GM19328 (cell line): ENCODE measurements around the gene ANKRD39.
"Not testable (repeated sequence)": the region's sequence is repeated elsewhere in the genome, so short reads cannot be mapped to it uniquely, and the experiment has no call there.

ENCODE experiments used
- ATAC-seq: cut with Tn5 transposase; IDR thresholded peaks from one replicate; pipeline ENCODE4 v1.9.1; 2021; ENCODE audit warnings: mild to moderate bottlenecking, moderate library complexity; ENCODE audit not compliant: unreplicated experiment

Gene ANKRD39, protein sequence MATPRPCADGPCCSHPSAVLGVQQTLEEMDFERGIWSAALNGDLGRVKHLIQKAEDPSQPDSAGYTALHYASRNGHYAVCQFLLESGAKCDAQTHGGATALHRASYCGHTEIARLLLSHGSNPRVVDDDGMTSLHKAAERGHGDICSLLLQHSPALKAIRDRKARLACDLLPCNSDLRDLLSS

DNA sequence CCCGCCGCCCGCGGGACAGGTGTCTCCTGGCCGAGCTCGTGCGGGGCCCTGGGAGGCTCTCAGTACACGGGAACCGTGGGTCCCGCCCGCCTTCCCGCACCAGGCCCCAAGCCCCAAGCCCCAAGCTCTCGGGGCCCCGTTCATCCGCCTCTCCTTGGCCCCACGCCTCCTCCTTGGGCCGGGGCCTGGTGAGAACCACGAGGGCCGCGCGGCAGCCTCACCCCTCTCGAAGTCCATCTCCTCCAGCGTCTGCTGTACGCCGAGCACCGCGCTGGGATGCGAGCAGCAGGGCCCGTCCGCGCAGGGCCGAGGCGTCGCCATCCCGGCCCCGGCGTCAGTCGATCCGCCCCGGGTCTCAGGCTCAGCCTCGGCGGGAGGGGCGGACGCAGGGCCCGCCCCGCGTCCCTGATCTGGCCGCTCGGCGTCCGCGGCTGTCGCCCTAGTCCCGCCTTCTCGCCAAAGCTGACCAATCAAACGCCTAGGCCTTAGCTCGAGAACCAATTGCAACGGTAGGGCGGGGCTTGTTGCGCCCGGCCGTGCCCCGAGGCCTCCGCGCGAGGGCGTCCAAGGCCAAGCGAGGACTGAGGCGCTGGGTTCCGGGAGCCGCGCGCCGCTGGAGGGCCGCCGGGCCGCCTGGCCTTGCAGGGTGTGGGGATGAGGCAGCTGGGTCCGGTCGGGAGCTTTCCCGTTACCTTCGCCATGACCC, at the start of gene ANKRD39:
ANKRD39 (minus strand) TSS at position 350 of the 706 bp plus-strand sequence; CDS start at position 321, 29 bp downstream.
- peak; percentile 94 for ATAC-seq

DNA sequence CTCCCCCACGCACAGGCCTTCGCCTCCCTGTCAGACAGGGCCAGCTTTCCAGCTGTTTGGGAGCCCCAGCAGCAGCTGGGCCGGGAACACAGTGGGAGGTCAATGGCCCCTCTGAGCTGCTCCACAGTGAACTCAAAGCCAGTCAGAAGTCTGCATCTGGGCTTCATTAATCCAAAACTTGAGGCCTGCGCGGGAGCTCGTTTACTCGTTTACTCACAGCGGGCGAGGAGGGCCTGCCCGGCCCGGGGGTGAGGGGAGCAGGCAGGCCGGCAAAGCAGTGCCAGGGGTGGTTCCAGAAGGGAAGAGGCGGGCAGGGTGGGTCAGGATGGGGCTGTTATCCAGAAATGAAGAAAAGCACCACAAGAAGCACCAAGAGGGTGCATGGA, 48.9 kb upstream of the ANKRD39 start:
- ATAC-seq: no peak

DNA sequence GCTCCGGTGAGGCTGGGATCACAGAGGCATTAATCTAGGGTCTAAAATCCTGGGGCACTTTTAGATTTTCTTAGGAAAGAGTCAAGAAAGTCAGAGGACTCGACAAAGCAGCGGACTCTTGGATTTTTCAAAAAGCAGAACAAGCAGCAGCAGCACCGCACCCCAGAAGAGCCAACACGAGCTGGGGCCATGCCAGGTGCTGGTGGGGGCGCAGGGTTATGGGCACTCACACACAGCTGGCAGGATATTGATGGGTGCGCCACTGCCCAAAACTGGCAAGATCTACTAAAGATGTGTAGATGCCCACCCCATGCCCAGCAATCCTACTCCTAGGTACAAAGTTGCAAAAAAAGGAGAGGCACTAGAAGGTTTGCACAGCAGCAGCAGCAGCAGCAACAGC, 46.0 kb upstream of the ANKRD39 start:
- ATAC-seq: no peak

DNA sequence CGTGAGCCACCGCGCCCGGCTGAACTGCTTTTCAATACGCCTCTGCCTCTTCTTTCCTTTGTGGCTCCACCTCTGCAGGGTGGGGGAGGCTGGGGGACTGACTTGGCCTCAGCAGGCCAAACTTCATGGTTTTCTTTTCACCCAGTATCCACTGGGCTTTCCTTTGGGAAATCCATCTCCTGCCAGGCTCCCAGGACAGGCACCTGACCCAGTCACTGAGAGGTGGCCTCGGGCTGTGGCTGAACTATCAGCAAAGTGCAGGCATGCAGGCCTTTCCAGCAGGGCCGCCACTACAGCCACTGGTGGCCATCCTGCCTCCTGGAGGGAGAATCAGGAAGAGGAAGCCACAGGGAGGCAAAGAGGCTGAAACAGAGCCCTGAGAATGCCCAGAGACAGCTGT, 45.5 kb upstream of the ANKRD39 start:
- no peak for ATAC-seq

DNA sequence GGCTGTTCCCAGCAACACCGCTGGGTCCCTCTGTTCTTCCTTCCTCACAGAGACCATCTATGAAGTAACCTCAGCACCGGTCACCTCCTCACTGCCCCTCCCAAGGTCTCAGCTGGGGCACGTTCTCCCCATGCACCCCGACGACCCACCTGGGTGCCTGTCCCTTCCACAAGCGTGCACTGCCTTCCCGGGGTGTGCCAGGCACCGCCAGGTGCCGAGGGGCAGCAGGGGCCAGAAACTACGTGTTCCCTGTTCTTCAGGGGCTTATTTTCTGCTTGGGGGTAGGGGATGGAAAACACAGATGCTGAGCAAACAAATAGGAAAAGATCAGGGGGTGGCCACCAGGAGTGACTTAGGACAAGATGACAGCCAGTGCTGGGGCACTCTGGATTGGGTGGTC, 42.4 kb upstream of the ANKRD39 start:
- no peak for ATAC-seq

DNA sequence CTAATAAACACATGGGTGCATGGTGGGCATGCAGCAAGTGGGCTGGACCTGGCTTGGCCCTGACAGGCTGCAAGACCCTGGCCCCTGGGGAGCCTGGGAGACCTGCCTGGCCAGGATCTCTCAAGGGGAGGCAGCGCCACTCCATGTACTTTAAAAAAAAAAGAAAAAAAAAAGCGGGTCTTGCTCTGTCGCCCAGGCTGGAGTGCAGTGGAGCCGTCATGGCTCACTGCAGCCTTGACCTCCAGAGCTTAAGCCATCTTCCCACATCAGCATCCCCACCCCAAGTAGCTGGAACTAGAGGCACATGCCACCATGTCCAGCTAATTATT, 41.6 kb upstream of the ANKRD39 start:
- ATAC-seq: no peak

DNA sequence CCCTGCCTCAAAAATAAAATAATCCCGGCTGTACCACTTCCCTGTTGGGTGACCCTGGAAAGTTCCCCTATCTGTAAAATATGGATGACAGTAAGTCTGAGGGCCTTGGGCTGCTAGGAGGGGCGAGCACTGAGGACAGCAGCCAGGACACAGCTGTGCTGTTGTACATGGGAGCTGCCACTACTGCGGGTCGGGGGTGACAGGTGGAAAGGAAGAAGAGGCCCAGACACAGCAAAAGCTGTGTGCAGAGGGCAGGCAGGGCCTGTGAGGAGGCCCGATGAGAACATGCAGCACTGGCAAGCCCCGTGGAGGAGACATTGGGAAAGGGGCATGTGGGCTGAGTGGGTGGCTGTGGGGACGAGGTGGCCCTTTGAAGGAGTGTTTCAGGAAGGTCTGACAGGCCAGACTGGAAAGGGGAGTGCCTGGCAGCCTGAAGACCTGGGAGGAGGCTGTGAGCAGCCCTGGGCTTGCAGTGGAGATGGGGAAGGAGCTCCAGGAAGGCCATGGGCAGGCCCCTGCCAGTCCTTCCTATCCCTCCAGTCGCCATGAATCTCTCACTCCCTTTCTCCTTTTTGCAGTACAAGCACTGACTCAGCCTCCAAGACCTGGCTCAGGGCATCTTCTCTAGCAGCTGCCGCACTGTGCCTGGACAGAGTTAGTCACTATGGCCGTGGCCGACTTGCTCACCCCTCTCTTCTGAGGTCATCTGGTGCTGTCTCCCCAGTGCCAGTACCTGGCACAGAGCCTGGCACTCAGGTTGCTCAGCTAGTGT, 41.0 kb upstream of the ANKRD39 start:
- no peak for ATAC-seq

DNA sequence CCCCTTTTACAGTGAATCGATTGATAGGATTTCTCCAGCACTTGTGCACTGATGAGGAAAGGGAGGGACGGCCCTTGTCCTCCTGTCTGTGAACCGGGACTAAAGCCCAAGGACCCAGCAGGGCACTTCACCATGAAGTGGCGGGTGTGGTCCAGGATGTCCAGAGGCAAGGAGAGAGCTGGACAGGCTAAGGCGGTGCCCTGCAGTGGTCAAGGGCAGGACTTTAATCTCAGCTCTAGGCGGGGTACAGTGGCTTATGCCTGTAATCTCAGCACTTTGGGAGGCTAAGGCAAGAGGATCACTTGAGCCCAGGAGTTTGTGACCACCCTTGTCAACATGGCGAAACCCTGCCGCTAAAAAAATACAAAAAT, 40.3 kb upstream of the ANKRD39 start:
- ATAC-seq: no peak

DNA sequence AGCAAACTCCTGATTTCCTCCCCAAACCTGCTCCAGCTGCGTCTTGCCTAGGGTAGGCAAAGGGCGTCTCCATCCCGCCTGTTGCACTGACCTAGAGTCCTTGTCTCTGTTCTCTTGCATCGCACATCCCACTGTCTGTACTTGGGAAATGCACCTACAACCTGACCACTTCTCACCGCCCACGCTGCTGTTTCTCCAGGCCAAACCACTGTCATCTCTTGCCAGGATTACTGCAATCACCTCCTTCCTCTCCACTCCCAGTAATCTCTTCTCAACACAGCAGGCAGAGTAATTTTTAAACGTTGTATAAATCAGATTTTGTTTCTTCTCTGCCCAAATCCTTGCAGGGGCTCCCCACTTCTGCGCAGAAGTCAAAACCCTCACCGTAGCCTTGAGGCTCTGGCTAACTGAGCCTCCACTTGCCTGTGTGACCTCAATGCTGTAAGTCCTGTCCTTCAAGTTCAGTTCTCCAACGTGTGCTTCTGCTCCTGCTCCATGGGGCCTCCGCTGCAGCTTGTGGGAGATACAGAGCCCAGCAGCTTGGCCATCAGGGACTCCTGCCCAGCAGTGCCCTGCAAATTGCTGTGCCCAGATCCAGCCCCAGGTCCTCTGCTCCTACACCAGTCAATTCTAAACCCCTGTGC, 39.8 kb upstream of the ANKRD39 start:
- ATAC-seq: no peak

DNA sequence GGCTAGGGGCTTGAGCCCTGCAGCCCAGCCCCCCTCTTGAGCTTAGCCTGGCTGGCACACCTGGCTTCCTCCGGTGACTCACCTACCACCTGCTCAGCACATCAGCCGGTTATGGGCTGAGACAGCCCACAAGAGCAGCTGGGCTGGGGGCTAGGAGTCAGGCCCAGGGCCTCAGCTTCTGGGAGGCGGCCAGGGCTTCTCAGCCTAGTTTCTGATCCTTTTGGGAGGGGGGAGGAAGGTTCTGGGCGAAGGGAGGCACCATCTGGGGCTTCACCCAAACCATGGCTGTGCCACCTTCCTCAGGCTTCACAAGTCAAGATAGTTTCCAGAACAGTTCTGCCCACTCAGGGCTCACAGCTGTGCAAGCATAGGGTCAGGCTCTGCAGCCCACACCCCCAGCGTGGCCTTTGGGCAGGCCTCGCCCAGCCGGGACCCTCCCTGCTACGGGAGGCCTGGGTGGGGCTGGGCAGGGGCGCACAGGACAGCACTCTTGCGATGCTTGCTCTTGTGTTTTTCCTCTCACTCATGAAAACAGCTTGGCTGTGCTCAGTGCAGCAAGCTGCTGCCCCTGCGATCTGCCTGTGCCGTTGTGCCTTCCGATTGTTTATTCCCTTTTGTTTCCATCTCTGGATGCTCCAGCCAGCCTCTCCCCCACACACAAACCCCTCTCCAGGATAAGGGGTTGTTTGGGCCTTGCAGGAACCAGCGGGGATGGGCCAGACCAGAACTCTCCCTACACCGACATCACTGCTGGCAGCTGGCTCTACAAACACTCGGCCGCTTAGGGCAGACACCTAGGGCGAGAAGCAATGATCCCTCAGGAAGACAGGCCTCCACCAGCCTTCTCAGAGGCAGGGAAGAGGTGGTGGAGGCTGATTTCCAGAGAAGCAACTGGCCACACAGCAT, 38.2 kb upstream of the ANKRD39 start:
- ATAC-seq: no peak

DNA sequence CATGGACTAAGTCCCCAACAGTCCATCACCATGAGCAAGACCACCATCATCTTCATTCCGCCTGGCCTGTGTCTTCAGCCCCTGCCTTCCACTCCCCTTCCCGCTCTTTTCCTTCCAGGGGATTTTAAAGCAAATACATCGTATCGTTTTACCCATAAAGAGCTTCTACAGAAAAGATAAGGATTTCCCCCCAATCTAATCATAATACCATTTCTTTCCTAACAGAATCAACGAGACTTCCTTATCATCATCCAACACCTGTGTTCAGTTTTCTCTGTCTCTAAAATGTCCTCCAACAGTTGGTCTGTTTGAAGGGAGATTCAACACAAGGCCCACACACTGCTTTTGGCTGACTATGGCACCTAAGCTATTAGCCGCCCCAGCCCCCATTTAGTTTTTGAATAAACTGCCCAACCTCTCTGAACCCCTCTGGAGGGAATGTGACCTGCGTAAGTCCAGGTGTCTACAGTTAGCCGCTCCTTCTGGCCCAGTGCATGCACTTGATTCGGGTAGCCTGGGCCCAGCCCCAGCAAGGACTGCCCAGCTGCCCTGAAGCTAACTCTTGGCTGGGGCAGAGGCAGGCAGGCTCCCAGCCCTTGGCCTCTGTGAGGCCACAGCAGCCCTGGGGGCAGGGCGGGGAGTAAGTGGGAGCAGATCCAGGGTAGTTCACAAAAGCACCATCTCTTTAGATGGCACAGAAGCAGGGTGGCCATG, 37.4 kb upstream of the ANKRD39 start:
- no peak for ATAC-seq

DNA sequence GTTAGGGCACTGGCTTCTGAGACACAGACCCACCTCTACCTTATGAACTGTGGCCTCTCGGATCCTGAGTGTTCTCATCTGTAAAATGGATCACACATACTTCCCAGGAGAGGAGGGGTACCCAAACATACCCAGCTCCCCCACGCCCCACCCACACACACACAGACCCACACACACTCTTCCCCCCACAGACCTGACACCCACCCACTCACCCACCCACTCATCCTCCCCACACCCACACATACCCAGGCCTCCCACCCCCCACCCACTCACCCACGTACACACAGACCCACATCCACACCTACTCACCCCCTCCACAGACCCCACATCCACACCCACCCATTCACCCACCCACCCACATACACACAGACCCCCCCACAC, 36.3 kb upstream of the ANKRD39 start:
- ATAC-seq: no peak

DNA sequence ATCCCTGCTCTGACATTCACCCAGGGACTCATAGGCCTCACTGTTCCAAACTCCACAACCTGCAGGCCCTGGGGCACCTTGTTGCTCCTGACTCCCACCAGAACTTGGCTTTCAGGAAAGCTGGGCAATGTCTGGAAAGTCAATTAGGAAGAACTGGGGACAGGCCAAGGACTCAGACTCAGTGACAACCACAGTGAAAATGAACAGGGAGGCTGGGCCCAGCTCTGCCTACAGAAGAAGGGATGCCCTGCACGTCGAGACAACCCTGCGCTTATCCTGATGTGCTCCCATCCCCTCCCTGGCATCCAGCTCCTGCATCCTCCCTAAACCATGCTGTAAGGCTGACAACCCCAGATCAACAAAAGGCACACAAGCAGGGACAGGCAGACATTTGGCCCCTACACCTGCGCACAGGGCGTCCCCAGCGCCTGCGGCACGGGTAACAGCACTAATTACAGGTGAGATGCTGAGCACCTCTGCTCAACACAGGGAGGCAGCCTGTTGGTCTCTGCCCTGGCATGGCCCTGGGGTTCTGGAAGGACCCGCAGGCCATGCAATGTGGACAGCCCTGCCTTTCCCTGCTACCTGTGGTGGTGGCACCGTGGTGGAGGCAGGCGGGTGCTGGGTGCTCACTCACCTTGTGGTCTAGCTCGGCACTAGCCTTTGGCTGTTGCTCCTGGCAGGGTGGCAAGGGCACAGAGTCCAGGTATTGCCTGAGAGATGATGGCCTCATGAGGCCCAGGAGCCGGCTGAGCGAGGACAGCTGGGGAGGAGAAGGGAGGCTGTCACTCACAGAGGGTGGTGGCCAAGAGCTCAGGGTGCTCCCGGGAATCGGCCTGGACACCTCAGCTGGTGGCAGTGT, 35.7 kb upstream of the ANKRD39 start:
- ATAC-seq: no peak

DNA sequence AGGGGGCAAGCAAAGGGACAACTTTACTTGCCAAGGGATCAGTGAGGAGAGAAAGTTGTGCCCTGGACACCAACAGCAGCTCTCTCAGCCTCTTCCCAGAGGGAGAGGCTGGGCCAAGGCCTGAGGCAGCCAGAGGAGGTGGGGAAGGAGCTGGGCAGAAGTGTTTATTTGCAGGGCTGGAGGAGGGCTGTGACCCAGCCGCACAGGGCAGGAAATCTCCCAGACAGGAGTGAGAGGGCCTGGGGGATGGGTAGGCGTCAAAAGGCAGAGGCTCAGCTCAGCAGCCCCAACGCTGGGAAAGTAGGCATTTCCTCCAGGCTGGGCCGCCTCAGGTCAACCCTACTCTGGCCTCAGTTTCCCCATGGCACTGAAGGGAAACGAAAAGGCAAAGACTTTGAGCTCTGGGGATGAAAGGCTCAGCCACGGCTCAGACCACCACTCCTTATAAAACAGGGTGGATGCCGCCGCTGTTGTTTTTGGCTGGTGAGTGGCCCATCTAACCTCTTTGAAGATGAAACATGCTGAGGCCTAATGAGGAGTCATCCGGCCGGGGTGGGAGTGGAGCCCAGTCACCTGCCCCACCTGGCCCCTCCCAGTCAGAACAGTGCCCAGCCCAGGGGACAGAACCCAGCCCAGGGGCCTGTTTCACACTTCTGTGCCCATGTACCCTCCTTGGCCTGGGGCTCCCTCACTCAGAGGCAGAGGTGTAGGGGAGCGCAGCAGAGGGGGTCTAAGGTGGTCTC, 33.9 kb upstream of the ANKRD39 start:
- no peak for ATAC-seq

DNA sequence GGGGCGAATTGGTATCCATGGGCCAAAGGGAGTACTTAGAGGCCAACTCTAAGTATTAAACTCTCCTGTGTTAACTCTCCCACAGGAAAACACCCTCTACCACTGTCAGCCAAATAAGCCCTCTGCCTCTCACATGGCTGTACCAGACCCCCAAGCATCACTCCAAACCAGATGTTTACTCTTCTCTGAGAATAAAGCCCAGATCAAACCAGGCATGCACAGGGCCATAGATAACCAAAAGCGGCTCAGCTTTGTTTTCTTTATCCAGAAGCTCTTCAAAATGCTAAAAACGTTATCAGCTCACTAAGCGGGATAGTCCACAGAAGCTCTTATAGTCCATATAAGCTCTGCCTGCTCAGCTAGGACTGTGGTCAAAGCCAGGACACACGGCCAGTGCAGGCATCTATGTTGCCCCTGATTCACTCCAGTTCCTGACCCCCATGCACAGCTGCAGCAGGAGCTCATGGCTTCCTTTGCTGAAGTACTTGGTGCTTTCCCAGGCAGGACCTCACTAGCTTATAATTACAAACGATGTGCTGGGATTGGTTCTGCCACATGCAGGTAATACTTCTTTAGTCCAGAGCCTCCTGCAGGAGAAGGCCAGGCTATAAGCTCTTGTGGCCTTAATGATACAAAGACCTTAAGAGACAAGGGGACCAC, 33.0 kb upstream of the ANKRD39 start:
- no peak for ATAC-seq

DNA sequence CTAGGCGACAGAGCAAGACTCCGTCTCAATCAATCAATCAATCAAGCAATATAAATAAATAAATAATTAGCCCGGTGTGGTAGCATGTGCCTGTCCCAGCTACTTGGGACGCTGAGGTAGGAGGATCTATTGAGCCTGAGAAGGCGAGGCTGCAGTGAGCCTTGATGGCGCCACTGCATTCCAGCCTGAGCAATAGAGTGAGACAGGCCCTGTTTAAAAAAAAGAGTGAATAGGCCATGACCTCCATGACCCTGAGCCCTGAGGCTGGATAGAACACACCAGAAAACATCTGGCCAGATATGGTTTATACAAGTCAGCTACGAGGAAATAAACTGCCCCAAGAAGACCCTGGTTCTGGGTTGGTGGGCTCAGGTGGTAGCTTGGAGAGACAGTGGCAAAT, 32.4 kb upstream of the ANKRD39 start:
- no peak for ATAC-seq

DNA sequence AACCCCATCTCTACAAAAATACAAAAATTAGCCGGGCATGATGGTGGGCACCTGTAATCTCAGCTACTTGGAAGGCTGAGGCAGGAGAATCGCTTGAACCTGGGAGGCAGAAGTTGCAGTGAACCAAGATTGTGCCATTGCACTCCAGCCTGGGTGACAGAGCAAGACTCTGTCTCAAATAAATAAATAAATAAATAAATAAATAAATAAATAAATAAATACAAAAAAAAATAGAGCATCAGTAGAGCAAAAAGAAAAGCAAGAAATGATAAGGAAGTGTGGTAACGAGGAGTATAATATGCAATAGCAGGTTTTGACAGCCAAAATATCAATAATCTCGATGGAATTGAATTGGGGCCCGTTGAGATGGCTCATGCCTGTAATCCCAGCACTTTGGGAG, 31.7 kb upstream of the ANKRD39 start:
- not testable (repeated sequence) for ATAC-seq
